Stimulated activated naive CD4-positive, alpha-beta T cell (primary cell): ENCODE results near the gene SPTB.
A peak's percentile ranks its signal among the peaks of the same experiment; 100 is the strongest.
"Not testable (repeated sequence)": the region's sequence is repeated elsewhere in the genome, so short reads cannot be mapped to it uniquely, and the experiment has no call there.

ENCODE experiments used
- DNase-seq, 6 experiments: peaks; one replicate each; lab custom pipeline; 2025; lab: John Stamatoyannopoulos, UW

The SPTB gene

GRCh38 chr14:64879635-64880220 lies at the start of gene SPTB:
Gene SPTB (minus strand): TSS chr14:64879907. CDS start chr14:64823094, 56,813 bp downstream.
- DNase-seq = peak; percentile 23 to 61 (median 42)

GRCh38 chr14:64929014-64929359 lies 49.3 kb upstream of the SPTB start:
- DNase-seq = peak in 1 of 6 experiments; percentile 3

- peak in 3 of 6 experiments; percentile 73 to 80 (median 80) for DNase-seq
Measured at GRCh38 chr14:64928239-64929013, 48.7 kb upstream of the SPTB start.

- no peak for DNase-seq
Measured at GRCh38 chr14:64927031-64927430, 47.3 kb upstream of the SPTB start.

- DNase-seq = no peak
Measured at GRCh38 chr14:64926398-64926995, 46.8 kb upstream of the SPTB start.

- no peak for DNase-seq
Measured at GRCh38 chr14:64923015-64923414, 43.3 kb upstream of the SPTB start.

- no peak for DNase-seq
Measured at GRCh38 chr14:64920465-64920864, 40.8 kb upstream of the SPTB start.

- no peak for DNase-seq
Measured at GRCh38 chr14:64919618-64920017, 39.9 kb upstream of the SPTB start.

GRCh38 chr14:64919215-64919614 lies 39.5 kb upstream of the SPTB start:
- DNase-seq = no peak

- DNase-seq = no peak
Measured at GRCh38 chr14:64918216-64918615, 38.5 kb upstream of the SPTB start.

- no peak for DNase-seq
Measured at GRCh38 chr14:64915797-64916196, 36.1 kb upstream of the SPTB start.

GRCh38 chr14:64915029-64915424 lies 35.3 kb upstream of the SPTB start:
- no peak for DNase-seq

- peak; percentile 90 to 99 (median 94) for DNase-seq
Measured at GRCh38 chr14:64914237-64915028, 34.7 kb upstream of the SPTB start, which contains the start of gene CHURC1. Gene CHURC1 (plus strand): TSS chr14:64914455. CDS start chr14:64914496, 41 bp downstream.

GRCh38 chr14:64913477-64913876 lies 33.8 kb upstream of the SPTB start:
- DNase-seq = not testable (repeated sequence)

- DNase-seq = no peak
Measured at GRCh38 chr14:64912261-64912660, 32.6 kb upstream of the SPTB start.

- DNase-seq = no peak
Measured at GRCh38 chr14:64910847-64911495, 31.3 kb upstream of the SPTB start.

GRCh38 chr14:64906022-64906421 lies 26.3 kb upstream of the SPTB start:
- DNase-seq = no peak

GRCh38 chr14:64899958-64900357 lies 20.3 kb upstream of the SPTB start:
- no peak for DNase-seq

- peak in 5 of 6 experiments; percentile 2 to 70 (median 41) for DNase-seq
Measured at GRCh38 chr14:64891839-64892375, 12.2 kb upstream of the SPTB start.

GRCh38 chr14:64891173-64891838 lies 11.6 kb upstream of the SPTB start:
- DNase-seq = no peak

- no peak for DNase-seq
Measured at GRCh38 chr14:64889352-64889751, 9.6 kb upstream of the SPTB start.
